HL-60 (cell line): Measurements from ENCODE around the gene PDE1C.

Experiments used
- CTCF ChIP-seq: IDR thresholded peaks from one replicate; pipeline ENCODE4 v1.5.1; 2011; ENCODE audit warnings: low read length, control low read depth, inconsistent platforms; ENCODE audit not compliant: insufficient read depth
- GABPA ChIP-seq: IDR thresholded peaks from 2 replicates; pipeline ENCODE4 v1.6.1; 2012; ENCODE audit warnings: low read depth
- POLR2AphosphoS5 ChIP-seq: IDR thresholded peaks from 2 replicates; pipeline ENCODE4 v1.6.1; 2012; ENCODE audit warnings: low read depth
- REST ChIP-seq: IDR thresholded peaks from 2 replicates; pipeline ENCODE4 v1.6.1; 2012; ENCODE audit warnings: low read depth; ENCODE audit not compliant: insufficient replicate concordance

GRCh38 chr7:31918706-31919393 lies 151.4 kb downstream of the PDE1C start:
- no peak for TF ChIP-seq CTCF
- no peak for TF ChIP-seq REST
- TF ChIP-seq POLR2AphosphoS5, result no peak
- TF ChIP-seq GABPA, result no peak
